IMR-90 (cell line): ENCODE measurements around the gene ANKRD10. TPM values are rescaled to one million over a fixed set of nuclear protein-coding genes. Genes with fewer than 3 reads are reported as not detected.

Experiments
- ATAC-seq: fragments of 200-7000 bp; cut with Tn5 transposase; 2 replicates; pipeline ENCODE4 v1.9.1; 2020; ENCODE audit warnings: low read depth, mild to moderate bottlenecking, moderate library complexity
- BruUV-seq: library from RNA; stranded (reverse); fragments of 400-500 nt; replicated peaks from 2 replicates; lab custom pipeline; 2021; lab: Mats Ljungman, UMichigan
- CTCF ChIA-PET: fragments of 300-600 bp; formaldehyde crosslinking; extraction: SDS; loops from one replicate; lab custom pipeline; 2021; ENCODE audit warnings: antibody characterized with exemption; lab: Yijun Ruan, JAX
- POLR2A ChIA-PET: fragments of 300-600 bp; sonication (Branson Sonifier 250); formaldehyde crosslinking; loops from one replicate; lab custom pipeline; 2022; ENCODE audit warnings: antibody characterized with exemption; ENCODE audit not compliant: unreplicated experiment; lab: Charles Lee
- DNase-seq: peaks from one replicate; pipeline ENCODE4 v3.0.0; 2013
- H2AFZ ChIP-seq: replicated peaks from 2 replicates; pipeline ENCODE3; 2013; ENCODE audit warnings: low read length, mild to moderate bottlenecking; ENCODE audit not compliant: poor library complexity
- H2AK5ac ChIP-seq: 2 replicates; pipeline ENCODE4 v1.6.1; 2013; ENCODE audit warnings: low read depth, low read length, inconsistent platforms
- H2AK9ac ChIP-seq: replicated peaks from 2 replicates; pipeline ENCODE3; 2013; ENCODE audit warnings: mild to moderate bottlenecking, low read depth, low read length, moderate library complexity; ENCODE audit not compliant: poor library complexity
- H2BK120ac ChIP-seq: 2 replicates; pipeline ENCODE4 v1.6.1; 2013; ENCODE audit warnings: low read depth, low read length, inconsistent platforms
- H2BK15ac ChIP-seq: 3 replicates; pipeline ENCODE4 v1.6.1; 2013; ENCODE audit warnings: low read depth, low read length, inconsistent platforms
- H2BK20ac ChIP-seq: 2 replicates; pipeline ENCODE4 v1.6.1; 2013; ENCODE audit warnings: low read depth, mild to moderate bottlenecking, inconsistent platforms, low read length, moderate library complexity
- H2BK5ac ChIP-seq: 2 replicates; pipeline ENCODE4 v1.6.1; 2013; ENCODE audit warnings: mild to moderate bottlenecking, low read depth, low read length, inconsistent platforms; ENCODE audit not compliant: poor library complexity, severe bottlenecking
- H3K14ac ChIP-seq: replicated peaks from 2 replicates; pipeline ENCODE4 v1.6.1; 2013; ENCODE audit warnings: low read depth, low read length, inconsistent platforms
- H3K18ac ChIP-seq: 2 replicates; pipeline ENCODE4 v1.6.1; 2013; ENCODE audit warnings: low read depth, low read length, control low read depth
- H3K23ac ChIP-seq: 2 replicates; pipeline ENCODE4 v1.6.1; 2013; ENCODE audit warnings: low read depth, low read length, inconsistent platforms
- H3K27ac ChIP-seq: 2 replicates; pipeline ENCODE4 v1.5.1; 2013; ENCODE audit warnings: mild to moderate bottlenecking, control low read depth, low read length; ENCODE audit not compliant: insufficient read depth
- H3K27me3 ChIP-seq: 2 replicates; pipeline ENCODE4 v1.6.1; 2013; ENCODE audit warnings: low read length; ENCODE audit not compliant: control insufficient read depth, insufficient read depth
- H3K36me3 ChIP-seq: 2 replicates; pipeline ENCODE4 v1.6.1; 2013; ENCODE audit warnings: low read length, mixed read lengths; ENCODE audit not compliant: control insufficient read depth, insufficient read depth
- H3K4ac ChIP-seq: 2 replicates; pipeline ENCODE4 v1.6.1; 2013; ENCODE audit warnings: low read depth, low read length, inconsistent platforms
- H3K4me1 ChIP-seq: 2 replicates; pipeline ENCODE4 v1.6.1; 2013; ENCODE audit warnings: low read length, mixed read lengths; ENCODE audit not compliant: control insufficient read depth, insufficient read depth
- H3K4me2 ChIP-seq: 2 replicates; pipeline ENCODE4 v1.6.1; 2013; ENCODE audit warnings: low read depth, mild to moderate bottlenecking, control low read depth, low read length, moderate library complexity
- H3K4me3 ChIP-seq: 2 replicates; pipeline ENCODE4 v1.5.1; 2013; ENCODE audit warnings: low read depth, mild to moderate bottlenecking, control low read depth, low read length, moderate library complexity; ENCODE audit not compliant: insufficient read depth
- H3K56ac ChIP-seq: 2 replicates; pipeline ENCODE4 v1.6.1; 2013; ENCODE audit warnings: low read length, inconsistent platforms; ENCODE audit not compliant: insufficient read depth; ENCODE audit errors: extremely low read depth
- H3K79me1 ChIP-seq, 2 experiments: 2 replicates each; pipeline ENCODE4 v1.6.1; 2013; ENCODE audit warnings: low read length in 2 of 2, inconsistent platforms in 1 of 2, low read depth in 1 of 2
- H3K9ac ChIP-seq: 2 replicates; pipeline ENCODE4 v1.6.1; 2013; ENCODE audit warnings: low read depth, low read length, control low read depth
- H3K9me1 ChIP-seq: 2 replicates; pipeline ENCODE4 v1.6.1; 2013; ENCODE audit warnings: low read length, inconsistent platforms; ENCODE audit not compliant: insufficient read depth
- H3K9me3 ChIP-seq: 2 replicates; pipeline ENCODE4 v1.6.1; 2013; ENCODE audit warnings: low read length; ENCODE audit not compliant: control insufficient read depth, insufficient read depth
- H4K20me1 ChIP-seq: 2 replicates; pipeline ENCODE4 v1.6.1; 2013; ENCODE audit warnings: low read length, inconsistent platforms; ENCODE audit not compliant: insufficient read depth
- H4K5ac ChIP-seq: 2 replicates; pipeline ENCODE4 v1.6.1; 2013; ENCODE audit warnings: mild to moderate bottlenecking, low read depth, low read length, control low read depth
- H4K8ac ChIP-seq, 2 experiments: 2 replicates each; pipeline ENCODE4 v1.6.1; 2013; ENCODE audit warnings: low read depth in 2 of 2, low read length in 2 of 2, control low read depth in 1 of 2, inconsistent platforms in 1 of 2
- H4K91ac ChIP-seq: 2 replicates; pipeline ENCODE4 v1.6.1; 2013; ENCODE audit warnings: low read depth, low read length, inconsistent platforms; ENCODE audit not compliant: insufficient read depth
- FOS ChIP-seq: fragments of 150-350 bp; IDR thresholded peaks from 2 replicates; pipeline ENCODE4 v1.6.1; 2016; ENCODE audit warnings: low read depth, low read length
- MAFK ChIP-seq: IDR thresholded peaks from 2 replicates; pipeline ENCODE4 v1.6.1; 2012; ENCODE audit warnings: low read depth, low read length, improper control_type of control experiment
- MAZ ChIP-seq: IDR thresholded peaks from 2 replicates; pipeline ENCODE4 v1.6.1; 2012; ENCODE audit warnings: low read depth, mild to moderate bottlenecking, low read length, improper control_type of control experiment, moderate library complexity, borderline replicate concordance
- MXI1 ChIP-seq: IDR thresholded peaks from 2 replicates; pipeline ENCODE4 v1.6.1; 2012; ENCODE audit warnings: low read depth, mild to moderate bottlenecking, low read length, moderate library complexity, borderline replicate concordance
- POLR2A ChIP-seq: IDR thresholded peaks from 2 replicates; pipeline ENCODE4 v1.6.1; 2012; ENCODE audit warnings: mild to moderate bottlenecking, low read depth, low read length
- RAD21 ChIP-seq: IDR thresholded peaks from 2 replicates; pipeline ENCODE4 v1.6.1; 2012; ENCODE audit warnings: low read length, improper control_type of control experiment
- RFX5 ChIP-seq: IDR thresholded peaks from 2 replicates; pipeline ENCODE4 v1.8.0; 2012; ENCODE audit warnings: low read depth, mild to moderate bottlenecking, low read length, moderate library complexity
- SMC3 ChIP-seq: fragments of 150-350 bp; IDR thresholded peaks from 2 replicates; pipeline ENCODE4 v1.6.1; 2016; ENCODE audit warnings: low read depth, mild to moderate bottlenecking, antibody characterized with exemption, low read length, moderate library complexity
- WGBS, 2 experiments: methylation state at CpG; one replicate each; pipeline versions ENCODE4 v1.1.5 to v1.1.7; 2013; ENCODE audit warnings: missing lambda C conversion rate in 2 of 2; ENCODE audit not compliant: insufficient read length in 1 of 2; ENCODE audit errors: extremely low coverage in 2 of 2; 5-methylcytosine and 5-hydroxymethylcytosine counted together
- dilution Hi-C: fragments of 300-500 bp; cut with HindIII; formaldehyde crosslinking; loops from one replicate; pipeline ENCODE4 v1.14.3; 2018; ENCODE audit warnings: low sequenced_read_pairs; ENCODE audit not compliant: unreplicated experiment
- in situ Hi-C: fragments of 300-500 bp; cut with MboI; formaldehyde crosslinking; loops from 3 replicates; pipeline ENCODE4 v1.14.3; 2019; ENCODE audit warnings: low sequenced_read_pairs, inconsistent platforms, mixed read lengths
- intact Hi-C: fragments of 100-400 bp; cut with micrococcal nuclease; formaldehyde crosslinking; loops from 2 replicates; pipeline ENCODE4 v1.10.0; 2022
- polyA plus RNA-seq, 3 experiments: library from polyadenylated mRNA; depleted of rRNA; stranded (reverse); fragments of >200 nt; gene quantifications; 2 replicates each; pipeline ENCODE4 v1.2.3, GENCODE V29; 2012; ENCODE audit warnings: low replicate concordance in 1 of 3
- total RNA-seq: library from RNA; depleted of rRNA; stranded (reverse); fragments of >200 nt; gene quantifications from 2 replicates; pipeline ENCODE4 v1.2.3, GENCODE V29; 2012
- TF ChIP-seq, protein P1 (sequence below): fragments of 150-350 bp; IDR thresholded peaks from 2 replicates; pipeline ENCODE4 v1.6.1; 2017; ENCODE audit warnings: mild to moderate bottlenecking, antibody characterized with exemption, low read length, low read depth
- TF ChIP-seq, protein P2 (sequence below): fragments of 150-350 bp; IDR thresholded peaks from 2 replicates; pipeline ENCODE4 v1.6.1; 2016; ENCODE audit warnings: low read depth, mild to moderate bottlenecking, low read length, moderate library complexity, borderline replicate concordance

ANKRD10 gene
- total and polyA plus RNA-seq, 2 of the 4 experiments (the other 2 are of a cell fraction): 18.3 to 31.1 TPM

DNA sequence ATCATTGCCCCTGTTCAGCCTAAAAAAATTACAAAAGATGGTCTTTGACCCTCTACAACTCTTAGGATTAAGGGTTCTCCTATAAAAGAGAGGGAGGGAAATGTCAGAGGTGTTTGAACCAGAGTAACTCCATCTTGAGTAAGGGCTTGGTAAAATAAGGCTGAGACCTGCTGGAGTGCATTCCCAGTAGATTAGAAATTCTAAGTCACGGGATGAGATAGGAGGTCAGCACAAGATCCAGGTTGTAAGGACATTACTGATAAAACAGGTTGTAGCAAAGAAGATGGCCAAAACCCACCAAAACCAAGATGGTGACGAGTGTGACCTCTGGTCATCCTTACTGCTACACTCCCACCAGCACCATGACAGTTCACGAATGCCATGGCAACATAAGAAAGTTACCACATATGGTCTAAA lies 48.7 kb upstream of the ANKRD10 start:
- Histone ChIP-seq H2BK20ac (peak overlapping the region; percentile 73; the same call in 1 of the 2 replicates), H3K4me2 (no peak overlapping the region), H2AK5ac (peak overlapping the region; percentile 62; the same call in 1 of the 2 replicates), H3K4ac (no peak overlapping the region), H3K9me3 (peaks cover 5% of the 10 kb centered on the region), H3K56ac (no peak overlapping the region), H3K23ac (no peak overlapping the region), H4K5ac (no peak overlapping the region), H3K36me3 (no peaks in the 10 kb centered on the region), H2BK15ac (no peak overlapping the region), H4K91ac (no peak overlapping the region), H4K8ac (no peak overlapping the region), H4K20me1 (no peaks in the 10 kb centered on the region), H3K9ac (no peak overlapping the region), H3K9me1 (peaks cover 6% of the 10 kb centered on the region; the same call in 1 of the 2 replicates), H2AFZ (no peak overlapping the region), H3K18ac (no peak overlapping the region), H3K27ac (no peak overlapping the region), H3K4me1 (no peaks in the 10 kb centered on the region), H2AK9ac (no peak overlapping the region), H2BK120ac (no peak overlapping the region), H3K4me3 (no peak overlapping the region), H3K27me3 (no peaks in the 10 kb centered on the region), H2BK5ac (no peak overlapping the region), H3K79me1 (no peaks in the 10 kb centered on the region), H3K14ac (no peak overlapping the region)
- ChIA-PET POLR2A (no interaction called here), CTCF (no interaction called here)
- DNase-seq: no peak
- dilution Hi-C loops (no loop called here), intact Hi-C loops (no loop called here), in situ Hi-C loops (no loop called here)
- no CpG with 5 or more reads among the region's 3 CpGs for WGBS, 2 experiments
- ATAC-seq: no peak
- no TSS peak for BruUV-seq
- no peak for TF ChIP-seq SMC3
- TF ChIP-seq RAD21: no peak
- TF ChIP-seq, protein P1, sequence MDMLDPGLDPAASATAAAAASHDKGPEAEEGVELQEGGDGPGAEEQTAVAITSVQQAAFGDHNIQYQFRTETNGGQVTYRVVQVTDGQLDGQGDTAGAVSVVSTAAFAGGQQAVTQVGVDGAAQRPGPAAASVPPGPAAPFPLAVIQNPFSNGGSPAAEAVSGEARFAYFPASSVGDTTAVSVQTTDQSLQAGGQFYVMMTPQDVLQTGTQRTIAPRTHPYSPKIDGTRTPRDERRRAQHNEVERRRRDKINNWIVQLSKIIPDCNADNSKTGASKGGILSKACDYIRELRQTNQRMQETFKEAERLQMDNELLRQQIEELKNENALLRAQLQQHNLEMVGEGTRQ: no peak
- no peak for TF ChIP-seq MXI1
- no peak for TF ChIP-seq MAFK
- TF ChIP-seq, protein P2, sequence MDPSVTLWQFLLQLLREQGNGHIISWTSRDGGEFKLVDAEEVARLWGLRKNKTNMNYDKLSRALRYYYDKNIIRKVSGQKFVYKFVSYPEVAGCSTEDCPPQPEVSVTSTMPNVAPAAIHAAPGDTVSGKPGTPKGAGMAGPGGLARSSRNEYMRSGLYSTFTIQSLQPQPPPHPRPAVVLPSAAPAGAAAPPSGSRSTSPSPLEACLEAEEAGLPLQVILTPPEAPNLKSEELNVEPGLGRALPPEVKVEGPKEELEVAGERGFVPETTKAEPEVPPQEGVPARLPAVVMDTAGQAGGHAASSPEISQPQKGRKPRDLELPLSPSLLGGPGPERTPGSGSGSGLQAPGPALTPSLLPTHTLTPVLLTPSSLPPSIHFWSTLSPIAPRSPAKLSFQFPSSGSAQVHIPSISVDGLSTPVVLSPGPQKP: no peak
- TF ChIP-seq POLR2A: no peak
- no peak for TF ChIP-seq FOS
- TF ChIP-seq RFX5: no peak
- no peak for TF ChIP-seq MAZ
